HEK293 (cell line): Measurements from ENCODE around the gene RDH16.

Source experiments
- WT1 ChIP-seq: fragments of 450-650 bp; formaldehyde crosslinking; IDR thresholded peaks from 2 replicates; pipeline ENCODE4 v1.5.1; 2016; ENCODE audit warnings: missing biosample characterization, missing genetic modification characterization
- ZBTB7A ChIP-seq: fragments of 450-650 bp; formaldehyde crosslinking; IDR thresholded peaks from 2 replicates; pipeline ENCODE4 v1.5.1; 2016; ENCODE audit warnings: low read depth, missing biosample characterization, missing genetic modification characterization
- ZNF175 ChIP-seq: fragments of 450-650 bp; formaldehyde crosslinking; IDR thresholded peaks from 2 replicates; pipeline ENCODE4 v1.5.1; 2016; ENCODE audit warnings: missing biosample characterization, missing genetic modification characterization
- ZNF311 ChIP-seq: fragments of 450-650 bp; formaldehyde crosslinking; IDR thresholded peaks from 2 replicates; pipeline ENCODE4 v1.5.1; 2017; ENCODE audit warnings: missing biosample characterization, missing genetic modification characterization, borderline replicate concordance
- ZNF561 ChIP-seq: fragments of 450-650 bp; IDR thresholded peaks from 2 replicates; pipeline ENCODE4 v1.5.1; 2018; ENCODE audit warnings: missing biosample characterization, missing genetic modification characterization, borderline replicate concordance
- ZNF596 ChIP-seq: fragments of 450-650 bp; IDR thresholded peaks from 2 replicates; pipeline ENCODE4 v1.5.0; 2018; ENCODE audit warnings: missing biosample characterization, mild to moderate bottlenecking, missing genetic modification characterization, moderate library complexity
- ZNF629 ChIP-seq: fragments of 450-650 bp; formaldehyde crosslinking; IDR thresholded peaks from 2 replicates; pipeline ENCODE4 v1.5.1; 2017; ENCODE audit warnings: missing biosample characterization, missing genetic modification characterization
- ZNF768 ChIP-seq: fragments of 450-650 bp; formaldehyde crosslinking; IDR thresholded peaks from 2 replicates; pipeline ENCODE4 v1.5.1; 2018; ENCODE audit warnings: missing biosample characterization, mild to moderate bottlenecking, missing genetic modification characterization
- TF ChIP-seq, protein P1 (sequence below): fragments of 450-650 bp; formaldehyde crosslinking; IDR thresholded peaks from 2 replicates; pipeline ENCODE4 v1.5.1; 2016; ENCODE audit warnings: missing biosample characterization, missing genetic modification characterization
- TF ChIP-seq, protein P2 (sequence below): fragments of 450-650 bp; formaldehyde crosslinking; IDR thresholded peaks from 2 replicates; pipeline ENCODE4 v1.5.1; 2016; ENCODE audit warnings: missing biosample characterization, missing genetic modification characterization
- TF ChIP-seq, protein P3 (sequence below): fragments of 450-650 bp; formaldehyde crosslinking; IDR thresholded peaks from 2 replicates; pipeline ENCODE4 v1.5.1; 2016; ENCODE audit warnings: missing biosample characterization, missing genetic modification characterization, low read depth

DNA sequence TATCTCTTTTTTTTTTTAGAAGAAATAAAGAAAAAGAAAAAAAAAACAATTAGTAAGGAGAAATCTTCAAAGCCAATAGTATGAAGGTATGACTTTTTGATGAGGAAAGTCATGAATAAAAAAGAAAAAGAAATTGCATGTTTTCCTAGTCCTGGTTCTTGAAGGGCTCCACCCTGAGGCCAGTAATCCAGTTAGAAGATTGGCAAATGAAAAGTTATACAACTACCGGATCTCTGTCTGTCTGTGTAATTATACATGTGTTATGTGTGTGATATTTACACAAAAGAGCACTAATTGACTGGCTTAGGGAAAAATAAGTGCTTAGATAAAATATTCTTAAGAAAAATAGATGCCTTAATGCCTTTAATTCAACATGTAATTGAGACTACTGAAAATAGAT lies 51.6 kb downstream of the RDH16 start:
- TF ChIP-seq, protein P1, sequence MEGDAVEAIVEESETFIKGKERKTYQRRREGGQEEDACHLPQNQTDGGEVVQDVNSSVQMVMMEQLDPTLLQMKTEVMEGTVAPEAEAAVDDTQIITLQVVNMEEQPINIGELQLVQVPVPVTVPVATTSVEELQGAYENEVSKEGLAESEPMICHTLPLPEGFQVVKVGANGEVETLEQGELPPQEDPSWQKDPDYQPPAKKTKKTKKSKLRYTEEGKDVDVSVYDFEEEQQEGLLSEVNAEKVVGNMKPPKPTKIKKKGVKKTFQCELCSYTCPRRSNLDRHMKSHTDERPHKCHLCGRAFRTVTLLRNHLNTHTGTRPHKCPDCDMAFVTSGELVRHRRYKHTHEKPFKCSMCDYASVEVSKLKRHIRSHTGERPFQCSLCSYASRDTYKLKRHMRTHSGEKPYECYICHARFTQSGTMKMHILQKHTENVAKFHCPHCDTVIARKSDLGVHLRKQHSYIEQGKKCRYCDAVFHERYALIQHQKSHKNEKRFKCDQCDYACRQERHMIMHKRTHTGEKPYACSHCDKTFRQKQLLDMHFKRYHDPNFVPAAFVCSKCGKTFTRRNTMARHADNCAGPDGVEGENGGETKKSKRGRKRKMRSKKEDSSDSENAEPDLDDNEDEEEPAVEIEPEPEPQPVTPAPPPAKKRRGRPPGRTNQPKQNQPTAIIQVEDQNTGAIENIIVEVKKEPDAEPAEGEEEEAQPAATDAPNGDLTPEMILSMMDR (tag by site-specific recombination), result no peak
- TF ChIP-seq, protein P2, sequence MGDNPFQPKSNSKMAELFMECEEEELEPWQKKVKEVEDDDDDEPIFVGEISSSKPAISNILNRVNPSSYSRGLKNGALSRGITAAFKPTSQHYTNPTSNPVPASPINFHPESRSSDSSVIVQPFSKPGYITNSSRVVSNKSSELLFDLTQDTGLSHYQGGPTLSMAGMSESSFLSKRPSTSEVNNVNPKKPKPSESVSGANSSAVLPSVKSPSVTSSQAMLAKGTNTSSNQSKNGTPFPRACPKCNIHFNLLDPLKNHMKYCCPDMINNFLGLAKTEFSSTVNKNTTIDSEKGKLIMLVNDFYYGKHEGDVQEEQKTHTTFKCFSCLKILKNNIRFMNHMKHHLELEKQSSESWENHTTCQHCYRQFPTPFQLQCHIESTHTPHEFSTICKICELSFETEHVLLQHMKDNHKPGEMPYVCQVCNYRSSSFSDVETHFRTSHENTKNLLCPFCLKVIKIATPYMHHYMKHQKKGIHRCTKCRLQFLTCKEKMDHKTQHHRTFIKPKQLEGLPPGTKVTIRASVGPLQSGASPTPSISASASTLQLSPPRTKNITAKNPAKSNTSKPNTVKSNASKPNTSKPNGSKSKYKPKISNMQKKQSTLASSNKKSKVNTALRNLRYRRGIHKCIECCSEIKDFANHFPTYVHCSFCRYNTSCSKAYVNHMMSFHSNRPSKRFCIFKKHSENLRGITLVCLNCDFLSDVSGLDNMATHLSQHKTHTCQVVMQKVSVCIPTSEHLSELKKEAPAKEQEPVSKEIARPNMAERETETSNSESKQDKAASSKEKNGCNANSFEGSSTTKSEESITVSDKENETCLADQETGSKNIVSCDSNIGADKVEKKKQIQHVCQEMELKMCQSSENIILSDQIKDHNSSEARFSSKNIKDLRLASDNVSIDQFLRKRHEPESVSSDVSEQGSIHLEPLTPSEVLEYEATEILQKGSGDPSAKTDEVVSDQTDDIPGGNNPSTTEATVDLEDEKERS, result no peak
- TF ChIP-seq ZNF175 (tag by site-specific recombination), result no peak
- TF ChIP-seq, protein P3, sequence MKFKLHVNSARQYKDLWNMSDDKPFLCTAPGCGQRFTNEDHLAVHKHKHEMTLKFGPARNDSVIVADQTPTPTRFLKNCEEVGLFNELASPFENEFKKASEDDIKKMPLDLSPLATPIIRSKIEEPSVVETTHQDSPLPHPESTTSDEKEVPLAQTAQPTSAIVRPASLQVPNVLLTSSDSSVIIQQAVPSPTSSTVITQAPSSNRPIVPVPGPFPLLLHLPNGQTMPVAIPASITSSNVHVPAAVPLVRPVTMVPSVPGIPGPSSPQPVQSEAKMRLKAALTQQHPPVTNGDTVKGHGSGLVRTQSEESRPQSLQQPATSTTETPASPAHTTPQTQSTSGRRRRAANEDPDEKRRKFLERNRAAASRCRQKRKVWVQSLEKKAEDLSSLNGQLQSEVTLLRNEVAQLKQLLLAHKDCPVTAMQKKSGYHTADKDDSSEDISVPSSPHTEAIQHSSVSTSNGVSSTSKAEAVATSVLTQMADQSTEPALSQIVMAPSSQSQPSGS (tag by site-specific recombination), result no peak
- TF ChIP-seq WT1, result no peak
- no peak for TF ChIP-seq ZNF768 (tag by site-specific recombination)
- no peak for TF ChIP-seq ZNF311 (tag by site-specific recombination)
- no peak for TF ChIP-seq ZNF596
- TF ChIP-seq ZBTB7A (tag by site-specific recombination), result no peak
- TF ChIP-seq ZNF561 (tag by site-specific recombination), result no peak
- no peak for TF ChIP-seq ZNF629 (tag by site-specific recombination)
